Left colon (tissue), 2 donors: ENCODE measurements around the gene SLC44A4. TPM values are rescaled to one million over a fixed set of nuclear protein-coding genes. Genes with fewer than 3 reads are reported as not detected.
A peak's percentile ranks its signal among the peaks of the same experiment; 100 is the strongest.
"Not testable (repeated sequence)": the region's sequence is repeated elsewhere in the genome, so short reads cannot be mapped to it uniquely, and the experiment has no call there.

Experiments
- ATAC-seq: fragments of 200-7000 bp; cut with Tn5 transposase; one replicate; pipeline ENCODE4 v1.9.1; 2020; ENCODE audit warnings: mild to moderate bottlenecking, moderate library complexity
- DNase-seq, 2 donors: peaks; one replicate each; pipeline ENCODE4 v3.0.0-alpha.2; 2020
- intact Hi-C, 2 donors: fragments of 100-400 bp; cut with DNase I in 1 of 2; cut with micrococcal nuclease in 1 of 2; formaldehyde crosslinking; loops; one replicate each; pipeline versions ENCODE4 v1.11.2 to v1.14.0; 2022; cut with DNase I, micrococcal nuclease
- total RNA-seq, 2 donors: library from RNA; stranded (reverse); fragmentation: NEBNext Ultra II Directional; extraction: Animal tissue kit (Norgen Biotek cat#: 25700); gene quantifications; one replicate each; pipeline ENCODE4 v1.2.1, GENCODE V29; 2021
- donor health status: DM: no; HTN: no; CAD: no.
- donor health status: DM: yes; HTN: yes; CAD: no.

SLC44A4 gene
- total RNA-seq, 2 donors from 2014 or later: 763 to 988 TPM

DNA sequence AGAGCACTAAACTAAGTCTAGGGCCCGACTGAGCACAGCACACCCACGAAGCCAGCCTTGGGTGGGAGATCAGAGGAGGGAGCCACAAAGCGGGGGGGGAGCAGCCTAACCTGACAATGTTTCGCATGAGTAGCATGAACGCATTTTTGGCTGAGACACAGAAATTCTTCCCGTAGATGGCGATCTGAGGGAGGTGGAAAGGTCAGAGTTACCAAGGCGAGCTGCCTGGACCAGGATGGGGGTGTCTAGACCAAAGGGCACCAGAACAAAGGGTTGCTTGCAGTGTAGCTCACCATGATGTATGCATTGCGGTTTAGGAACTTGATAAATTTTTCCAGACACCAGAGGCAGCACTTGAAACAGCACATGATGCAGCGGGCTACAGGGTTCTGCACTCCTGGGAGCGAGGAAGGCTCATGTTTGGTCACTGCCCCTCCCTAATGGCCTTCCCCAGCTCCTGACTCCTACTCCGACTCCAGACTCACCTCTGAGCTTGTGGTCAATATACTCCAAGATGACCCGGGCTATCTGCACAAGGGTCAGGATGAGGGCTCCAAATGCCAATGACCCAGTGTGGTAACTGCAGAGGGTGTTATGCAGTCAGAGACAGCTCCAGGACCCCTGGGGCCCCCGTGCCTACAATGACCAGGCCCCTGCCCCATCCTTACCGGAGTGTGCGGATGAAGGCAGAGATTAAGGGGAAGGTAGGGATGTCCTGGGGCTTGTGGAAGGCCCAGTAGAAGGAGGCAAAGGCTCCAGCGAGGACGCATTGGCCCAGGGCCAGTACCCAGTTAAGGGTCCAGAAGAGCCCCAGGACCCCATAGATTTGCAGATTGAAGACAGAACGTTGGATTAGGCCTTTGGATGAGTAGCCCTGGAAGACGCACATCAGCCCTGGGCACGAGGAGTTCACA lies 13.3 kb downstream of the SLC44A4 start:
- intact Hi-C loops: no loop called here
- ATAC-seq: no peak
- no peak for DNase-seq

DNA sequence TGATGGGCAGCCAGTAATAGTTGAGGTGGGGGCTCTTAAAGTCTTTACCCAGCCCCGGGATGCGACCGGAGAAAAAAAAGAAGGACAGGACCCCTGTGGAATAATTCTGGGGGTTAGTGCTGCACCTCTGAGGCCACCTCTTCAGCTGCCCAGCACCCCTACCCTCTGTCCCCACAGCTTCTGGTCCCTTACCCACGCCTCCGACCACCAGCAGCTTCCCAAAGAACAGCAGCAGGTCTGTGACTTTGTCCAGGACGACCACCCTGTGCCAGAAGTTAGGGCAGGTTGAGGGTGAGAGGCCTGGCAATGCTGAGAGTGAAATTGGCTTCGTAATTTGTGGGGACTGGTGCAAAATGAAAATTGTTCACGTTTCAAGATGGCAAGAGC lies 14.0 kb downstream of the SLC44A4 start:
- ATAC-seq: no peak
- DNase-seq: no peak
- intact Hi-C loops: no loop called here

DNA sequence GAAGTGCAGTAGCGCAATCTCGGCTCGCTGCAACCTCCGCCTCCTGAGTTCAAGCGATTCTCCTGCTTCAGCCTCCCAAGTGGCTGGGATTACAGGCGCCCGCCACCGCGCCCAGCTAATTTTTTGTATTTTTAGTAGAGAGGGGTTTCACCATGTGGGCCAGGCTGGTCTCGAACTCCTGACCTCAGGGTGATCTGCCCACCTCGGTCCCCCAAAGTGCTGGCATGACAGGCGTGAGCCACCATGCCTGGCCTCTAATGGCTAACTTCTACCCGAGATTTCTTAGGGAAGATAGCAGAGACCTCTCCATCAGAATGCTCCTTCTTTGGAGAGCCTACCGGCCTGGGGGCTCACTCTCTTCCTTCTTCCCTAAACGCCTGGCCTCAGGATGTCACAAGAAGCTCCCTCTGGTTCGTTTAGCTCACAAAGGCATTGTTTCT lies 14.7 kb downstream of the SLC44A4 start:
- intact Hi-C loops, DNase-seq, ATAC-seq: not testable (repeated sequence)

DNA sequence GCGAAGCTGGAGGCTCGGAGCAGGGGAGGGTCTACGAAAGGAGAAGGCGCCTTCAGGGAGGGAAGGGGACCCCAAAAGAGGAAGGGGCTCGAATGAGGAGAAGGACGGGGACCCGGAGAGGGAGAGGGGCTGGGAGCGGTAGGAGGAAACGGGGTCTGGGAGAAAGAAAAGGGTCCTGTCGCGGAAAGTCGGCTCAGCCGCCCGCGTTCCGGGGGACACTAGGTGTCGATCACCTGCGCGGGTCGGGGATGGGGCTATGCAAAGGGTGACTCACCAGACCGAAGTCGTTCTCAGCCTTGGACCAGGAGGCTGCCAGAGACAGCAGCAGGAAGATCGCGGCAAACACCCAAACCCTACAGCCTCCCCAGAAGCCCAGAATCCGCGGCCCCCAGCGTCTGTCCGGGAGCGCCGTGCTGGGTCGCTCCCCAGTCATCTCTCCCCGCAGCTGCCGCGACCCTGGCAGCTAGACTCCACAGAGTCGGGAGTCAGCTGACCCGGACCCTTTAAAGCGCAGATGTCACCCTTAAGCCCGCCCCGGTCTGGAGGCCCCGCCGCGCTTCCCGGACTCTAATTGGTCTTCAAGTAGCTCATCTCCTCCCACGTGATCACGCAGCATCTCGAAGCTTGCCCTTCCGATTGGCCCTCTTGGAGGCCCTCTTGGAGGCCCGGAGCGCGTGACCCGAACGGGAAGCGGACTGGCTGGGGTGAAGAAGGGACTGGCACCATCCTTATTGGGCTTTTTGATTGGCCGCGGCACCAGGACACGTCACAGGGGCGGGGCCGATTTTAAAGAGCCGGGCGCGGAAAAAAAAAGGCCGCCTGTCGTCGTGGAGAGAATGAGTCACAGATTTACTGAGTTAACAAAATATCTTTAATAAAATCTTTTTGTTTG lies 16.2 kb downstream of the SLC44A4 start, which contains the start of gene NEU1:
Gene NEU1, minus strand, starts transcription at position 478 of the 892 bp plus-strand sequence. Its CDS starts 45 bp downstream, at position 433.
- intact Hi-C loops: no loop called here
- ATAC-seq (peak; percentile 95), DNase-seq (peak; percentile 98 to 100)

DNA sequence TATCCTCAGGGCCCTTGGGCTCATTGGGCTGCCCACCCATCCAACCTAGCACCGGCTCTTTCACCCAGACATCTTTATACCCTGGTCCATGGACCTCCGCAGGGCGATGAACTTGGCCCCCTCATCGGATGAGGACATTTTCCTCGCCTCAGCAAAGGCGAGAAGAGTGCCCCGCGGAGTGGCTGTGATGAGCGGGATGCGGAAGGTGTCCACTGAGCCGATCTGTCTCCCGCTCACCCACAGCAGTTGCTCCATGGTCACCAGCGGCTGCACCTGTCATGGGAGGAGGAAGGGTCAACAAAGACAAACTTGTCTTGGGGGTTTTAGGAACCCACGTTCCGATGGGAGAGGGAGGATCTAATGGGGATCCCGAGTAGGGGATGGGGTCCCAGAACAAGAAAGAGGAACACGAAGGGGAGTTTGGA lies 16.9 kb downstream of the SLC44A4 start:
- ATAC-seq (no peak), DNase-seq (no peak)
- intact Hi-C loops: no loop called here

DNA sequence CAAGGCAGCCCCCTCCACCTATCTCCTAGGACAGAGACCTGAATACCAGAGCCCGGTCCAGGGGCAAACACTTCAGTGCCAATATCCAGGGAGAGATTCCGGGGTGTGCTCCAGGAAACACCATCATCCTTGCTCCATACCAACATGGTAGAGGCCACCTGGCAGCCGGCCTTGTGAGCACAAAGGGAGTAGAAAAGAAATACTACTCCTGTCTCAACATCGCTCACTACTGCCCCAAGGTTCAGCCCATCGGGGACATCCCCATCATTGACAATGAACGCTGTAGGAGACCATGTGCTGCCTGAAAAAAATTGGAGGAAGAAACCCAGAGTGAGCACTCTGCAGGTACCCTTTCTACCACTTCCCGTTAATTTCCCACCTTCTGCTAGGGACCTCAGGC lies 17.6 kb downstream of the SLC44A4 start:
- no peak for DNase-seq
- ATAC-seq: no peak
- intact Hi-C loops: no loop called here

DNA sequence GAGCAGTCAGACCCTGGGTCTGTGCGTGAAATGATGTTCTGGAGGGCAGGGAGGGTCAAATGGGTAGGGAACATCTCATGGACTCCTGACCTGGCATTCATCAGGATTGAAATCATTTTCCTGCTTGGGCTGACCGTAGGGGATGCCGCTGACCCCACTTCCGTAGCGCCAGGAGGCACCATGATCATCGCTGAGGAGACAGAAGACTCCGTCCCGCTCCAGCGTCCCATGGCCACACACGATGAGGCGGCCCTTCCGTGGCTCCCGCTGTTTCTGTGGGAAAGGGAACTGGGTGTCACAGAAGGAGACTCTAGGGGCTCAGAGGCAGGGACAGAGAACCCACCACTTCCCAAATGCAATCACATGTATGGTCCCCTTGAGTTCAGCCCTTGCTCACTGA lies 18.4 kb downstream of the SLC44A4 start:
- no peak for DNase-seq
- ATAC-seq: no peak
- intact Hi-C loops: no loop called here

DNA sequence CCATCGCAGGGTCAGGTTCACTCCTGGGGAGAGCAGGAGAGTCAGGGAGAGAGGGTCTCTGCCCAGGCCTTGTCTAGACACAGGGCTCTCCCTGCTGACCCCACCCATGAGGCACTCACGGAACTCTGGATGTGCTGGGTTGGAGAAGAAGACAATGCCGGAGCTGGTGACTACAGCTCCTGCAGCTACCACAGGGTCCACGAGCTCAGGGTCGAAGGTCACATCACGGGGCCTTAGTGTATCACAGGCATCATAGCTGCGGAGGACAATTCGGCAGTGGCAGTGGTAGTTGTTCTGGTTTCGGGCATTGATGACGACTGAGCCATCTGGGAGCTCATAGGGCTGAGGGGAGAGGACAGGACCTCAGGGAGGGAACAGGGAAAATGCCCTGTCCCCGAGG lies 18.9 kb downstream of the SLC44A4 start:
- intact Hi-C loops: no loop called here
- ATAC-seq (no peak), DNase-seq (no peak)

DNA sequence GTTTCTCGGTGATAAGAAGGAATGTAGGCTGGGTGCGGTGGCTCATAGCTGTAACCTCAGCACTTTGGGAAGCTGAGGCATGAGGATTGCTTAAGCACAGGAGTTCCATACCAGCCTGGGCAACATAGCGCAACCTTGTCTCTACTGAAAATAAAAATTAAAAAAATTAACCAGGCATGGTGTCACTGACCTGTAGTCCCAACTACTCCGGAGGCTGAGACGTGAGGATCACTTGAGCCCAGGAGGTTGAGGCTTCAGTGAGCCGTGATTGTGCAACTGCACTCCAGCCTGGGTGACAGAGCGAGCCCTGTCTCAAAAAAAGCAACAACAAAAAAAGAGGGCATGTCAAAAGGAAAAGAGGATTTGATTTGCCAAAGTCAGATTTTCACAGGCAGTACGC lies 20.1 kb downstream of the SLC44A4 start:
- intact Hi-C loops: no loop called here
- ATAC-seq (no peak), DNase-seq (no peak)

DNA sequence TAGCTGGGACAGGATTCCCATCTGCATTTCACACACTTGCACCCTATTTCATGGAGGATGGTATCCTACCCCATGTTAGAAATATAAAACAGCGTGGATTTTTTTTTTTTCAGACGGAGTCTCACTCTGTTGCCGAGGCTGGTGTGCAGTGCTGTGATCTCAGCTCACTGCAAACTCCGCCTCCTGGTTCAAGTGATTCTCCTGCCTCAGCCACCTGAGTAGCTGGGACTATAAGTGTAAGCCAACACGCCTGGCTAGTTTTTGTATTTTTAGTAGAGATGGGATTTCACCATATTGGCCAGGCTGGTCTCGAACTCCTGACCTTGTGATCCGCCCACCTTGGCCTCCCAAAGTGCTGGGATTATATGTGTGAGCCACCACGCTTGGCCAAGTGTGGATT lies 21.0 kb downstream of the SLC44A4 start:
- intact Hi-C loops: not testable (repeated sequence)

DNA sequence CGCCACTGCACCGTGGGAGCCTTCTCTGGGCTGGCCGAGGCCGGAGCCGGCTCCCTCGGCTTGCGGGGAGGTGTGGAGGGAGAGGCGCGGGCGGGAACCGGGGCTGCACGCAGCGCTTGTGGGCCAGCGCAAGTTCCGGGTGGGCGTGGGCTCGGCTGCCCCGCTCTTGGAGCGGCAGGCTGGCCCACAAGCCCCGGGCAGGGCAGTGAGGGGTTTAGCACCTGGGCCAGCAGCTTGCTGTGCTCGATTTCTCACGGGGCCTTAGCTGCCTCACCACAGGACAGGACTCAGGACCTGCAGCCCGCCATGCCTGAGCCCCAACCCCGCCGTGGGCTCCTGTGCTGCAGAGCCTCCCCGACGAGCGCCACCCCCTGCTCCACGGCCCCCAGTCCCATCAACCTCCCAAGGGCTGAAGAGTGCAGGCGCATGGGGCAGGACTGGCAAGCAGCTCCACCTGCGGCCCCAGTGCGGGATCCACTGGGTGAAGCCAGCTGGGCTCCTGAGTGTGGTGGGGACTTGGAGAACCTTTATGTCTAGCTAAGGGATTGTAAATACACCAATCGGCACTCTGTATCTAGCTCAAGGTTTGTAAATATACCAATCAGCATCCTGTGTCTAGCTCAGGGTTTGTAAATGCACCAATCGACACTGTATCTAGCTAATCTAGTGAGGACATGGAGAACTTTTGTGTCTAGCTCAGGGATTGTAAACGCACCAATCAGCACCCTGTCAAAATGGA lies 26.6 kb downstream of the SLC44A4 start:
- ATAC-seq, DNase-seq, intact Hi-C loops: not testable (repeated sequence)

More for the DNA sequence above, 21.0 kb downstream of the SLC44A4 start:
- not testable (repeated sequence) for DNase-seq, ATAC-seq

DNA sequence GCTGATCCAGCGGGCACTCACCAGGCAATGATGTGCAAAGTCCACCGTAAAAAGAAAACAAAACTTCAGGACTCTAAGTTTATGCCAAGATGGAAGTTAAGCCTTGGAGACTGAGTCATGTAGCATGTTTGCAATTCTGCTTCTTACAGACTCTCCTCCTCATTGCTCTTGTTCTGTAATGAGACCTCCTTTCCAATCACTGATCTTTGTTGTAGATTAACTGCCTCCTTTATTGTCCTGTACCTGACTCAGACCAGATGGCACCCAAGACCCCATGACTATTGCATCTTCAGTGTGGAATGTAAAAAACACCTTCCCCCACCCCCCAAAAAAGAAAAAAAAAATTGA lies 27.3 kb downstream of the SLC44A4 start:
- DNase-seq: no peak
- ATAC-seq: peak; percentile 46
- intact Hi-C loops: no loop called here

DNA sequence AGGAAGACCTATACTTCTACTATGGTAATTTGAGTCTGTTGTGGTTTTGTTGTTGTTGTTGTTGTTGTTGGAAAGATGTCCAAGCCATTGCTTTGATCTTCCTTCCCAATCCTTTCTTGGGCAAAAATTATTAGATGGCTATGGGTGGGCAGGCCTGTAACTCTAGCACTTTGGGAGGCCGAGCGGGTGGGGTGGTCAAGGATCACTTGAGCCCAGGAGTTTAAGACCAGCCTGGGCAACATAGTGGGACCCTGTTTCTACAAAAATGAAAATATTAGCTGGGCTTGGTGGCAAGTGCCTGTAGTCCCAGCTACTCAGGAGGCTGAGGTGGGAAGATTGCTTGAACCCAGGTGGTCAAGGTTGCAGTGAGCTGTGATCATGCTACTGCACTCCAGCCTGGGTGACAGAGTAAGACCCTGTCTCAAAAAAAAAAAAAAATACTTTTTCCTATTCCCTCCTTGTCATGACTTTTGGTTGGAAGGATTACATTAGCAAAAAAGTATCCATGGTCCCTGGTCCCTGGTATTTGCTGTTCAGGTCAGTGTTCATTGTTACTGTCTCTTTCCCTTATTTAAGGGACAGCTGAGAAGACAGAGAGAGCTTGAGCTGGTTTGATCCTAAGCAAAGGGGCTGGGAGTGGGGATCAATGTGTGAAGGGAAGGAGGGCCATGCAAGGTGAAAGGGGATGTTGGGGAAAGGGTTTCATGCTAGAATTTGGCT lies 27.9 kb downstream of the SLC44A4 start:
- DNase-seq: no peak
- intact Hi-C loops: no loop called here
- ATAC-seq: no peak

DNA sequence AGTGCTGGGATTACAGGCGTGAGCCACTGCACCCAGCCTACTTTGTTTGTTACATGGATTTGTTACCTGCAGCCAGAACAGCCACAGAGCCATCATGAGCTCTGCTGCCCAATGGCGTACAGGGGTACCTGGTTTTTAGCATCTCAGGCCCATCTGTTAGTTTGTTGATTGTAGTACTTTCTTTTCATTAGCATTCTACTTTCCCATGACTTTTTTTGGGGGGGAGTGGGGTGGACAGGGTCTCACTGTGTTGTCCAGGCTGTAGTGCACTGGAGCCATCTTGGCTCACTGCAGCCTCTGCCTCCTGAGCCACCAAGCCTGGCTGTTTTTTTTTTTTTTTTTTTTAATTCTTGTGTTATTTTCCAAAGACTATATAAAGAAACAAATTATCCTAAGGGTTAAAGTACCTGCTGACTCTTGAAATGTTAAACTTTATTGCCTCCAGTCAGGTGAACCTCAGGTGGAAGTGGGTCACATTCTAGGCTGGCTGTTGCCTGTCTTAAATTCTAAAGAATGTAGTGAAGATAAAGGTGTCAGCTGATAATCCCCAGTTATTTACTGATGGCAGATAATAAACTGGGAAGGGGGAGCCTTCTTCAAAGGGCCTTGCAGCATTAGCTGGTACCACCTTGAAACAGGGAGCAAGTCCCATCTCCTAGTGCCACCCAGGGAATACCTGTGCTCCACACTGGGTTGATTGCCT lies 31.4 kb downstream of the SLC44A4 start:
- ATAC-seq (peak; percentile 62), DNase-seq (no peak)
- intact Hi-C loops: no loop called here

DNA sequence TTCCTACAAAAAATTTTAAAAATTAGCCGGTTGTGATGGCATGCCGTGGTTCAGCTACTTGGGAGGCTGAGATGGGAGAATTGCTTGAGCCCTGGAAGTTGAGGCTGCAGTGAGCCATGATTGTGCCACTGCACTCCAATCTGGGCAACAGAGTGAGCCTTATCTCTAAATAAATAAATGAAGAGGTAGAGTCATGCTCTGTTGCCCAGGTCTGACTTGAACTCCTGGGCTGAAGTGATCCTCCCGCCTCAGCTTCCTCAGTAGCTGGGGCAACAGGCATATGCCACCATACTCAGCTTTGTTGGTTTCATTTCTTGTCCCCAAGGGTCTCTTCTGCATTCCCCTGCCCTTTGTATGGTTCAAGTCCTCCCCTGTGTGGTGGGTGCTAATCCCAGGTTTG lies 34.3 kb downstream of the SLC44A4 start:
- intact Hi-C loops: no loop called here
- DNase-seq (no peak), ATAC-seq (no peak)

DNA sequence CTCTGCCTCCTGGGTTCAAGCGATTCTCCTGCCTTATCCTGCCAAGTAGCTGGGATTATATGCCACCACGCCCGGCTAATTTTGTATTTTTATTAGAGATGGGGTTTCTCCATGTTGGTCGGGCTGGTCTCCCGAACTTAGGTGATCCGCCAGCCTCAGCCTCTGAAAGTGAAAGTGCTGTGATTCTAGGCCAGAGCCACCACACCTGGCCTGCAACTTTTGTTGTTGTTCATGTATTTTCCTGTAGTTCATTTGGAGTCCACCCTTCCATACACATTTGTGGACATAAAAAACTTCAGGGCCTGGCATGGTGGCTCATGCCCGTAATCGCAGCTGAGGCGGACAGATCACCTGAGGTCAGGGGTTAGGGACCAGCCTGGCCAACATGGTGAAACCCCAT lies 36.7 kb downstream of the SLC44A4 start:
- intact Hi-C loops: no loop called here
- DNase-seq (no peak), ATAC-seq (no peak)

DNA sequence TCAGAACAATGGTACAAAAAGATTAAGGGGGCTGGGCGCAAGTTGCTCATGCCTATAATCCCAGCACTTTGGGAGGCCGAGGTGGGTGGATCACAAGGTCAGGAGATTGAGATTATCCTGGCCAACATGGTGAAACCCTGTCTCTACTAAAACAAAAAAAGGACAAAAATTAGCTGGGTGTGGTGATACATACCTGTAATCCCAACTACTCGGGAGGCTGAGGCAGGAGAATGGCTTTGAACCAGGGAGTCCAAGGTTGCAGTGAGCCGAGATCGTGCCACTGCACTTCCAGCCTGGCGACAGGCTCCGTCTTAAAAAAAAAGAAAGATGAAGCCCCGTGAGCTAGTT lies 39.0 kb downstream of the SLC44A4 start:
- DNase-seq, intact Hi-C loops, ATAC-seq: not testable (repeated sequence)

DNA sequence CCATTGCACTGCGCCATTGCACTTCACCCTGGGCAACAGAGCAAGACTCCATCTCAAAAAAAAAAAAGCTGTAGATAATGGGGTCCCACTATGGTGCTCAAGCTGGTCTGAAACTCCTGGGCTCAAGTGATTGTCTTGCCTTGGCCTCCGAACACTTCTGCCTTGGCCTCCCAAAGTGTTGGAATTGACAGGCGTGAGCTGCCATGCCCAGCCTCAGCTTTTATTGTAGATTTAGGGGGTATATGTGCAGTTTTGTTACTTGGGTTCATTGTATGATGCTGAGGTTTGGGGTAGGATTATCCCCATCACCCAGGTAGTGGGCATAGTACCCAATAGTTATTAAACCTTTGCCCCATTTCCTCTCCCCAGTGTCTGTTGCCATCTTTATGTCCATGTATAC lies 39.8 kb downstream of the SLC44A4 start:
- no peak for DNase-seq
- intact Hi-C loops: no loop called here
- ATAC-seq: no peak
